ENCODE data around the gene CST8. TPM values are rescaled to one million over a fixed set of nuclear protein-coding genes. Genes with fewer than 3 reads are reported as not detected.
"Not testable (repeated sequence)": the region's sequence is repeated elsewhere in the genome, so short reads cannot be mapped to it uniquely, and the experiment has no call there.

The CST8 gene
- total RNA-seq, result not detected

GRCh38 chr20:23490817-23491216 lies at the start of gene CST8:
Gene CST8 (plus strand): TSS chr20:23491117. CDS start chr20:23491668, 551 bp downstream.
- no peak for DNase-seq

DNA sequence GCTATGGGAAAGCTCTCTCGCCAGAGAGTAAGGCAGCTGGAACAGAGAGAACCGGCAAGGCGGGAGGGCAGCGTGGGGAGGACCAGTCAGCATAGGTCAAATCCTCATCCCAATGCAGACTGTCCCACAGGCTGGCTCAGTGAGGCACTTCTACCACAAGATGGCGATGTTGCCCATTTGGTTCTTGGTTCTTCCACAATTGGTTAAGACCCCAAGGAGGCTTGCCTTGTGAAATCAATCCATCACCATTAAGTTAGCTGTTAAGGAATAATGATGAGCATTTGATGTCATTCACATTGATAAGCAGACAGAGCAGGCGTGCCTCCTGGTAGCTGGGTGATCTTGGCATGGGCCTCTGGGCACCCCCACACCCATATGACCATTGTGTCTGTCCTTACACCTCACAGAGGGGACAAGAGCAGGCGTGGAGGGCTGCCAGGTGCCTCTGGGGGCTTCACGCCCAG lies 49.0 kb upstream of the CST8 start:
- peak; percentile 54 for DNase-seq

DNA sequence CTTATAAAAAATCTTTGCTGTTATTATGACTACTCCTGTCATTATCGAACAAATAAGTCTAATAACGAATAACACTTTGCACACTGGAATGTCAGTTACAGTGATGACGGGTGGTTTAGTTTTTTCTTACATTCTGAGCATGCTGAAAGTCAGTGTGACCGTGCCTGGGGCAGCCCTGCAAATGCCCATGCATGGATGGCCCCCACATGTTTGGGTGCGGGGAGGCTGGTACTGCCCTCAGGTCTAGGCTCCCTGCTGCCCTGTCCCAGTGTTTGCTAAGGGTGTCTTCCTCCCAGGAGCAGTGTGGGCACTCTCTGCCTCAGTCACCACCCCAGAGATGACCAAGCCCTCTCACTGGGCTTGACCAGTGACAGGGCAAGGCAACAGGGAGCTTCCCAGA lies 48.5 kb upstream of the CST8 start:
- DNase-seq, result no peak

GRCh38 chr20:23444859-23445258 lies 46.1 kb upstream of the CST8 start:
- DNase-seq, result no peak

GRCh38 chr20:23445596-23446217 lies 45.2 kb upstream of the CST8 start:
- no peak for DNase-seq

DNA sequence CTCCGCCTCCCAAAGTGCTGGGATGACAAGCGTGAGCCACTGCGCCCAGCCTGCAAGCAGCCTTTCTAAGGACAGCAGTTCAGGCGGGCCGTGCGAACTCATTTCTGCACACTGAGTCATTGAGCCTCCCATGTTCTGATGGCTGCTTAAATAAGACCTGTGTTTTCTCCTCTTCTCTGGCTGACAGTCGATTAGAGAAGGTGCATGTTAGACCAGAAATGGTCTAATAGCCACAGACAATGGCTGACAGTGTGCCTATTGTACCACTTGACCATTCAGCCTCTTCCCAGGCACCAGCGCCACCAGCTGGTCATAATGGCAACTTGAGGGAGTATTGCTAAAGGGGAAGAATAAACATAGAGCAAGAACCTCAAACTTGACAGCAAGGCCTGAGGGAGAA lies 44.4 kb upstream of the CST8 start:
- DNase-seq, result no peak

- DNase-seq, result no peak
These were observed 42.8 kb upstream of the CST8 start for GRCh38 chr20:23448167-23448566.

GRCh38 chr20:23449421-23449820 lies 41.5 kb upstream of the CST8 start:
- DNase-seq, result no peak

GRCh38 chr20:23450877-23451276 lies 40.0 kb upstream of the CST8 start:
- DNase-seq, result no peak

DNA sequence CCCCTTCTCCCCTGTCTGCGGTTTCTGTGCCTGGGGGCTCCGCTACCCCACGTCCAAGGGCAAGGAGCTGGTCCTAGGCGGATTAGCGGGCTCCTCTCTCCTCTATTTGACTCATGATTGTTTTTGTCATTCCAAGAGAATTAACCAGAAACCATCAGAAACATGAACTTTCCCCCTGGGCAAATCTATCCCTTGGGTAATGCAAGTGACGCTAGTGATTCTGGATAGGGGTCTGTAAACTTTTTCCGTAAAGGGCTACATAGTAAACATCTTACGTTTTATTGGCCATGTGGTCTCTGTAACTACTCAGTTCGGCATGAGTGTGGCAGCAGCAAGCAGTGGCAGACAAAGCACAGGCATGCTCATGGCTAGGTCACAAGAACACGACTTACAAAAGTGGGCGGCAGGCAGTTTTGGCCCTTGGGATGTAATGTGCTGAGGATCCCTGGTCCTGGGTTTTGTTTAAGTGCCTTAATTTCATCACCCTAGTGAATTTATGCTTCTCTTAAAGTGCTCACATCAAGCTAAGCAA lies 38.9 kb upstream of the CST8 start:
- DNase-seq, result no peak

DNA sequence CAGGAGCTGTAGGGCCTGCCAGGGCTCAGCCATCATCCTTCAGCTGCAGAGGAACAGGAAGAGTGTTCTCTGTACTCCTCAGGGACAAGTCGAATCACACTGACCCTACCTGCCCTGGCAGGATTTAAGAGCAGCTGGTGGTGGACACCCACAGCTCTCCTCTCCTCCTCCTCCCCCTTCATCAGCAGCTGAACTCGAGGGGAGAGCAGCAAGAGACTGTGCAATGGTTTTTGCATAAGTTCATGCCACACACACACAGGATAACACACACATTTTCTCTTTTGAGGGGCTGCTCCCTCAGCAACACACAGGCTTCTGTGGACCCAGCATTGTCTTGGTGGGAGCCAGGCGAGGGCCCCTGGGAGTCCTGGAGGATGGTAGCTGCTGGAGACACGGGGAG lies 38.1 kb upstream of the CST8 start, which contains the start of gene CST11:
Gene CST11, minus strand, starts transcription at position 101 of the 400 bp plus-strand sequence. Its CDS starts 65 bp downstream, at position 36.
- no peak for DNase-seq

- DNase-seq, result no peak
These were observed 37.1 kb upstream of the CST8 start for GRCh38 chr20:23453549-23454543.

DNA sequence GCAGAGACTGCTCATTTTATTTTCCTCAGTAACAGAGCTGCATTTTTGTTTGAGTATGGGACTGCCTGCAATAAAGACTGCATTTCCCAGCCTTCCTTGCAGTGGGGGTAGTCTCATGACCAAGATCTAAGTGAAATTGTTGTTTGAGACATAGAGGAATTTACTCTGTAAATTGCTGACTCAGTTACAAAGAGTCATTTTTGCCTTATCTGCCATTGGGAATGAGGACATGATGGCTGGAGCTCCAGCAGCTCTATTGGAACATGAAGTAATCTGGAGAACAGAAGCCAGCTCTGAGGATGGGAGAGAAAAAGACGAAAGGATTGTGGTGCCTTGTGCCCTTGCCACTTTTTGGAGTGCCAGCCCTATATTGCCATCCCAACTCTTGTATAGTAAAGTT lies 36.1 kb upstream of the CST8 start:
- DNase-seq, result no peak

DNA sequence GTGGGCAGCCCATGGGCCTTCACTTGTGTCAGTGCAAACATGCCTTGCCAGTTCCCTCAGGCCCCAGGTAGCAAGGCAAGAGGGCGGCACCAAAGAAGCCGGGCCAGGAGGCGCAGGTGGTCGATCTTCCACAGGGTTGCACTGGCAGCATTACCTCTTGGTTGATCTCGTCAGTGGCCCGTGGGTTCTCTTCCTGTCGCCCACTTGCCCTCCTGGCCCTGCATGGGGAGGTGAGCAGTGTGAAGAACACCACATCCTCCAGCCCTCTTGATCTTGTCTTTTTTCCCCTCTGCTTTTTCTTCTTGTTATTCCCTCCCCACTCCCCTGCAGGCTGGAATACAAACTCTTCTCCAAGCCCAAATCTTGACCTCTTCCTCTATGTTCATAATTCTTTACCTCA lies 35.3 kb upstream of the CST8 start:
- DNase-seq, result no peak

DNA sequence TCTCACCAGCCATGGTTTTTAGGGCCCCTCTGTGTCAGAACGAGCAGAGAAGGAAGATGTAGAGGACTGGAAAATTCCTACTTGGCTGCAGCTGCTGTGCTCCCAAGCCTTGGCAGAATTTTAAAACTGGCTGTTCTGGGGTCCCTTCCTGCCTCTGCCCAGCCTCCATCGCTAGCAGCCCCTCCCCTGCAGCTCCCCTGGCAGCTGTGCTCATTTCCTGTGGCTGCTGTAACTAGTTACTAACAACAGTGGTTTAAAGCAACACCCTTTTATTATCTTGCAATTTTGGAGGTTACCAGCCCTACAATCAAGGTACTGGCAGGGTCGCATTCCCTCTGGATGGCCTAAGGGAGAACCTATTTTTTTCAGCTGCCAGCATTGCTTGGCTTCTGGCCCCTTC lies 34.5 kb upstream of the CST8 start:
- no peak for DNase-seq

- DNase-seq, result no peak
These were observed 34.0 kb upstream of the CST8 start for GRCh38 chr20:23456873-23457272.

GRCh38 chr20:23459461-23460150 lies 31.3 kb upstream of the CST8 start:
- DNase-seq, result no peak

GRCh38 chr20:23461180-23461579 lies 29.7 kb upstream of the CST8 start:
- DNase-seq, result no peak

GRCh38 chr20:23466961-23467360 lies 24.0 kb upstream of the CST8 start:
- not testable (repeated sequence) for DNase-seq

- DNase-seq, result not testable (repeated sequence)
These were observed 18.6 kb upstream of the CST8 start for GRCh38 chr20:23472306-23472705.

GRCh38 chr20:23473293-23473692 lies 17.6 kb upstream of the CST8 start:
- DNase-seq, result not testable (repeated sequence)

- no peak for DNase-seq
These were observed 15.5 kb upstream of the CST8 start for GRCh38 chr20:23475395-23475794.

Data from skin of body (tissue), 2 donors.